Heart right ventricle (tissue), 16 donors: ENCODE measurements around the gene CLEC9A. TPM values are rescaled to one million over a fixed set of nuclear protein-coding genes. Genes with fewer than 3 reads are reported as not detected.

Experiments used
- ATAC-seq, 8 donors: fragments of 200-7000 bp; cut with Tn5 transposase; one replicate each; pipeline ENCODE4 v1.9.1; 2020; ENCODE audit warnings: mild to moderate bottlenecking in 8 of 8, moderate library complexity in 8 of 8, moderate number of reproducible peaks in 1 of 8
- DNase-seq, 2 donors: peaks; one replicate each; pipeline ENCODE4 v3.0.0-alpha.2; 2020
- H3K27ac ChIP-seq, 10 donors: fragments of 200-600 bp; sonication (generic) in 2 of 10; one replicate each; pipeline versions ENCODE4 v1.5.0 to v1.8.0; 2020 to 2022; ENCODE audit warnings: mild to moderate bottlenecking in 3 of 10
- H3K27me3 ChIP-seq, 7 donors: fragments of 200-600 bp; one replicate each; pipeline ENCODE4 v1.8.0; 2021 to 2022; ENCODE audit warnings: mild to moderate bottlenecking in 2 of 7
- H3K36me3 ChIP-seq, 9 donors: fragments of 200-600 bp; sonication (generic) in 1 of 9; one replicate each; pipeline versions ENCODE4 v1.5.0 to v1.8.0; 2020 to 2022; ENCODE audit warnings: mild to moderate bottlenecking in 2 of 9
- H3K4me1 ChIP-seq, 9 donors: fragments of 200-600 bp; sonication (generic) in 1 of 9; one replicate each; pipeline versions ENCODE4 v1.5.0 to v1.8.0; 2020 to 2022; ENCODE audit warnings: mild to moderate bottlenecking in 4 of 9
- H3K4me3 ChIP-seq, 10 donors: fragments of 200-600 bp; sonication (generic) in 2 of 10; one replicate each; pipeline versions ENCODE4 v1.5.0 to v1.8.0; 2020 to 2022; ENCODE audit warnings: mild to moderate bottlenecking in 7 of 10, moderate library complexity in 2 of 10
- H3K9me3 ChIP-seq, 11 donors: fragments of 200-600 bp in 10 of 11; sonication (generic) in 2 of 11; one replicate each; pipeline versions ENCODE4 v1.5.0 to v1.8.0; 2013 to 2022; ENCODE audit warnings: mild to moderate bottlenecking in 2 of 11, control low read depth in 1 of 11, moderate library complexity in 1 of 11
- WGBS, 2 donors: extraction: QIAGEN DNeasy Blood & Tissue Kit; methylation state at CpG; one replicate each; pipeline ENCODE4 v1.1.7; 2013; ENCODE audit warnings: inconsistent platforms in 1 of 2; 5-methylcytosine and 5-hydroxymethylcytosine counted together
- intact Hi-C, 10 donors: fragments of 100-400 bp; cut with DNase I; formaldehyde crosslinking; loops; one replicate each; pipeline versions ENCODE4 v1.11.1 to v1.14.2; 2022
- polyA plus RNA-seq, 2 donors: library from polyadenylated mRNA; stranded (reverse); fragments of 200-250 nt; gene quantifications; one replicate each; pipeline ENCODE4 v1.2.3, GENCODE V29; 2013
- total RNA-seq, 10 donors: library from RNA; stranded (reverse); fragmentation: NEBNext Ultra II Directional in 3 of 10; extraction: Animal tissue kit (Norgen Biotek cat#: 25700) in 3 of 10; gene quantifications; one replicate each; pipeline versions ENCODE4 v1.2.1 to v1.2.4, GENCODE V29; 2021 to 2023
- TF ChIP-seq, protein P1 (sequence below), 9 donors: fragments of 200-600 bp; sonication (generic) in 2 of 9; IDR thresholded peaks; one replicate each; pipeline versions ENCODE4 v1.5.0 to v1.8.0; 2021 to 2022; ENCODE audit warnings: antibody characterized with exemption in 9 of 9, mild to moderate bottlenecking in 5 of 9, moderate library complexity in 1 of 9
- donor health status: Arrhythmogenic right ventricular cardiomyopathy.
- donor health status: ischemic (EF 13 %, LVEDD 7.1; RV severe dilation, severe dysfunction).
- donor health status: healthy with polysubstance abuse.
- donor health status: DM: no; HTN: yes; CAD: no.
- donor health status: DM: no; HTN: no; CAD: no.
- donor health status: ischemic (EF 25% LVEDD 6.9; RV normal size, moderate dysfunction).
- donor health status: ischemic (EF 25% LVEDD 5.7; RV mildly dilated, moderate dysfunction).
- donor health status: healthy.
- donor health status: DM: yes; HTN: yes; CAD: no.
- donor health status: Ischemic cardiomyopathy.
- donor health status: ischemic (EF 35%, LVEDD 5.7; RV mildly dilated, moderate dysfunction).
- donor health status: nonischemic (EF 11% LVEDD 7.7; RV severe dilation, severe dysfunction).
- donor health status: DM: yes; HTN: yes; CAD: no.
- donor health status: PGD.
- donor health status: ischemic (EF 29% LVEDD 5.4; RV normal size, mild dysfunction).
- donor health status: nonischemic (EF 23%, LVEDD 6.1; RV moderate dilation, normal function).

Gene CLEC9A
- total and polyA plus RNA-seq, 12 donors = 0.04 to 0.37 (median 0.18) TPM; not detected in 8

DNA sequence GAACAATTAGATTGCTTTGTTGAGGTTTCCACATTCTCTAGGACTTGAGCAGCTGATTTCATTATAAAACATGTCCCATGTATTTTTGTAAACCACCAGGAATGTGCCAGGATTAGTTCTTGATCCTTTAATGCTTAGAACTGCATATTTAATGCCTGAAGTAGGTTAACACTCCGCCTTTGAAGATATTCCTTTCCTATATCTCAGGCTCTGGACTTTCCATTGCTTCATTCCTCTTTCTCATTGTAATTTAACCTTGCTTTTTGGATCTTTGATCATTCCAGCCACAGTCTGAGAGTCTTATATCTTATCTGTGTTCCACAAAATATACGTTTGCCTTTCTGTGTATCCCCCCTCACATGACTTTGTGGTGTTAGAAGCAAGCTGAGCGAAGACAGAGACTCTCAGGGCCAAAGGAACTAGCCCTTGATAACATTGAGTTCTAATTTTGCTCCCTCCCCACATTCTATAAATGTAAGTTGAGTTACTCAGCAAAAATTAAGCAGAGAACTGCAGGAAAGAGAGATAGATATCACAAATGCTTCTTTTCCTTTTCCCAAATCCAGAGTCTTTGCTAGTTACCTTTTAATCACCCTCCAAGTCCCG lies 29.2 kb upstream of the CLEC9A start:
- 38 to 50% methylated on average over 4 of the region's 4 CpGs for WGBS, 2 donors
- ATAC-seq (no peak), DNase-seq (no peak)
- Histone ChIP-seq H3K4me1 (peaks cover 0 to 3% (median 0%) of the 10 kb centered on the region in 9 donors), H3K27ac (no peak overlapping the region), H3K4me3 (no peak overlapping the region), H3K9me3 (peaks cover 0 to 5% (median 0%) of the 10 kb centered on the region in 11 donors), H3K36me3 (no peaks in the 10 kb centered on the region), H3K27me3 (no peaks in the 10 kb centered on the region)
- intact Hi-C loops = no loop called here
- TF ChIP-seq, protein P1, sequence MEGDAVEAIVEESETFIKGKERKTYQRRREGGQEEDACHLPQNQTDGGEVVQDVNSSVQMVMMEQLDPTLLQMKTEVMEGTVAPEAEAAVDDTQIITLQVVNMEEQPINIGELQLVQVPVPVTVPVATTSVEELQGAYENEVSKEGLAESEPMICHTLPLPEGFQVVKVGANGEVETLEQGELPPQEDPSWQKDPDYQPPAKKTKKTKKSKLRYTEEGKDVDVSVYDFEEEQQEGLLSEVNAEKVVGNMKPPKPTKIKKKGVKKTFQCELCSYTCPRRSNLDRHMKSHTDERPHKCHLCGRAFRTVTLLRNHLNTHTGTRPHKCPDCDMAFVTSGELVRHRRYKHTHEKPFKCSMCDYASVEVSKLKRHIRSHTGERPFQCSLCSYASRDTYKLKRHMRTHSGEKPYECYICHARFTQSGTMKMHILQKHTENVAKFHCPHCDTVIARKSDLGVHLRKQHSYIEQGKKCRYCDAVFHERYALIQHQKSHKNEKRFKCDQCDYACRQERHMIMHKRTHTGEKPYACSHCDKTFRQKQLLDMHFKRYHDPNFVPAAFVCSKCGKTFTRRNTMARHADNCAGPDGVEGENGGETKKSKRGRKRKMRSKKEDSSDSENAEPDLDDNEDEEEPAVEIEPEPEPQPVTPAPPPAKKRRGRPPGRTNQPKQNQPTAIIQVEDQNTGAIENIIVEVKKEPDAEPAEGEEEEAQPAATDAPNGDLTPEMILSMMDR (IDR thresholded peaks at IDR 0.05) = no peak

DNA sequence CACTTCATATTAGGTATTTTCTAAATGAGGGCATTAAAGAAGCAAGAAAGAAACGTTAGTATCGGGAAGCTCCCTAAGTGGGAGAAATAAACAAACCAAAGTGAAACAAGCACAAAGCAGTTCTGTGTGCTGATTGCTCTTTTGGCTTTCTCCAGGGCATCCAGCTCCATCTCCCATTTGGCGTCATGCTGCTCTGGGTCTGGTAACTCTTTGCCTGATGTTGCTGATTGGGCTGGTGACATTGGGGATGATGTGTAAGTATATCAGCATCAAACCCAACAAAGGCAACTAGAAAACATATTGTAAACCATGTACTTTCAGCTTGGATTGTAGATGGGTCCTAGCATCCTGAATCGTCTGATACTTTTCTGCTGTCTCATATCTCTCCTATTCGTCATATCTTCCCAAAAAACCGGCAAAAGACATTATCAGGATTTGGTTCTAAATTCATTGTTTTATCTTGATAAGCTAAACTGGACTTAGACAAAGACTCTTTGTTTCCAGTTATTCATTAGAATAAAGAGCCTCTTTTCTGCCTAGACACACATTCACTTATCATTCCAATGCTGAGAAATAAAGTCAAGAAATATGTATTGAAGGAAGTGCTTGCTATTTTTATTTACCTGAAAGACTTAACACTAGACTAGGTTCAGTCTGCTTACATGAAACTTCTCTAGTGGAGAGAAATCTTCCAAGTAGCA lies 17.7 kb upstream of the CLEC9A start:
- Histone ChIP-seq H3K9me3 (no peaks in the 10 kb centered on the region), H3K27ac (no peak overlapping the region), H3K4me3 (no peak overlapping the region), H3K27me3 (peaks cover 0 to 29% (median 0%) of the 10 kb centered on the region in 7 donors), H3K36me3 (no peaks in the 10 kb centered on the region), H3K4me1 (no peaks in the 10 kb centered on the region)
- intact Hi-C loops = loop anchor here in 1 of 10 donors (5.0 kb wide), 1 partner anchor 125 kb away; no protein-coding TSS in a partner anchor
- ATAC-seq (no peak), DNase-seq (no peak)
- 70 to 73% methylated on average over 6 of the region's 6 CpGs for WGBS, 2 donors
- TF ChIP-seq, protein P1 (IDR thresholded peaks at IDR 0.05) = no peak

DNA sequence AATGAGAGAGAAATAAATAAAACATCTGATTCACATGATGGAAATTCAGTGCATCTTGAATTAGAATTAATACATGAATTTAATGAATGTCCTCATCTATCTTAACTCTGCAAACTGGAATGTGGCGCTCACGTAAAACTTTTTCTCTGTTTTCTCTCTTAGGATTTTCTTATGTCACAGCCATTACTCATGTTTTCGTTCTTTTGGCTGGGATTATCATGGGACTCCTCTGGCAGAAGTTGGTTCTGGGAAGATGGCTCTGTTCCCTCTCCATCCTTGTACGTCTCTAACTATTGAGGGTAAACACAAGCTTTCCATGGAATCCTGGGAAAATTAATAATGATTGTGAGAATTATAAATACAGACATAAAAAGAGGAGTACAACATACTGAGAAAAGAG lies 15.0 kb upstream of the CLEC9A start:
- Histone ChIP-seq H3K27me3 (peaks cover 0 to 16% (median 0%) of the 10 kb centered on the region in 7 donors), H3K27ac (no peak overlapping the region), H3K36me3 (no peaks in the 10 kb centered on the region), H3K9me3 (no peaks in the 10 kb centered on the region), H3K4me3 (no peak overlapping the region), H3K4me1 (no peaks in the 10 kb centered on the region)
- ATAC-seq (no peak), DNase-seq (no peak)
- TF ChIP-seq, protein P1 (IDR thresholded peaks at IDR 0.05) = no peak
- 79 to 82% methylated on average over 4 of the region's 4 CpGs for WGBS, 2 donors
- intact Hi-C loops = no loop called here

DNA sequence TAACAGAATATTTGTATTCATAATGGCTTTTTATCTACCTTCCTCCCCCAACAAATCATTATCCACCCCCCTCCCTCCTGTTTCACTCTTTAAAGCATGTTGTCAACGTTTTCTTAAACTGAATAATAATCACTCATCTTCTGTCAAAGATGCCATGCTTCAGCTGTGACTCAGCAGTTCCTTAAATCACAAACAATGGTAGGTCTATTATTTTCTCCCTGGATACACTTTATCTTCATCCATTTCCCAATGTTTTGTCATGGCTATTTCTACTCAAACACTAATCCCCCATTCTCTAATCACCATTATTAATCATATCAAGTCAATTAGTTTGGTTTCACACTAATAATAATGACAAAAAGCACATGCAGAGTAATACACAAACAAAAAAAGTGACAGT lies 13.6 kb upstream of the CLEC9A start:
- intact Hi-C loops = no loop called here
- H3K27ac ChIP-seq = no peak overlapping the region
- 12 to 19% methylated on average over 1 of the region's 1 CpG for WGBS, 2 donors

More for the DNA sequence above, 13.6 kb upstream of the CLEC9A start:
- no peaks in the 10 kb centered on the region for H3K4me1 ChIP-seq
- H3K27me3 ChIP-seq = peaks cover 0 to 11% (median 0%) of the 10 kb centered on the region in 7 donors
- no peaks in the 10 kb centered on the region for H3K36me3 ChIP-seq
- TF ChIP-seq, protein P1 (IDR thresholded peaks at IDR 0.05) = no peak
- no peak for ATAC-seq
- no peak overlapping the region for H3K4me3 ChIP-seq
- H3K9me3 ChIP-seq = no peaks in the 10 kb centered on the region
- DNase-seq = no peak
